NCI-H524 (cell line): ENCODE results near the gene ARGLU1.

ENCODE experiments used
- DNase-seq, 2 experiments: peaks; one replicate each; lab custom pipeline; 2025; lab: John Stamatoyannopoulos, UW

The ARGLU1 gene

DNA sequence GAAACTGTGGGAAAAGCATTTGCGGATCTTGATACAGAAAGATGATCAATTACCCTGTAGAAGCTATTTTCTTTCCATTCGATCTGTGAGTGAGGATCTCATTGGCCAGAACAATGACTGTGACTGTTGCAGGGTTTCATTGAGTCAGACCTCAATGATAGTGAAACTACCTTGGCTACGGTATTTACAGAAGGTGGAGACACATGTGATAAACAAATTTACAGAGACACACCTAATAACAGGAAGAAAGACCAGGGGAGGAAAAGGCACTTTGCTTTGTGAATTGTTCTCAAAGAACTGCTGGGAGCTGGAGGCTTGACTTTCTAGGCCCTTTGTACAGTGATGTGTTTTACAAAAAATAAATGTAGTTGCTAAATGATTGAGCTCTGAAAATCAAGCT is 19.9 kb upstream of the ARGLU1 start:
- DNase-seq, result no peak

DNA sequence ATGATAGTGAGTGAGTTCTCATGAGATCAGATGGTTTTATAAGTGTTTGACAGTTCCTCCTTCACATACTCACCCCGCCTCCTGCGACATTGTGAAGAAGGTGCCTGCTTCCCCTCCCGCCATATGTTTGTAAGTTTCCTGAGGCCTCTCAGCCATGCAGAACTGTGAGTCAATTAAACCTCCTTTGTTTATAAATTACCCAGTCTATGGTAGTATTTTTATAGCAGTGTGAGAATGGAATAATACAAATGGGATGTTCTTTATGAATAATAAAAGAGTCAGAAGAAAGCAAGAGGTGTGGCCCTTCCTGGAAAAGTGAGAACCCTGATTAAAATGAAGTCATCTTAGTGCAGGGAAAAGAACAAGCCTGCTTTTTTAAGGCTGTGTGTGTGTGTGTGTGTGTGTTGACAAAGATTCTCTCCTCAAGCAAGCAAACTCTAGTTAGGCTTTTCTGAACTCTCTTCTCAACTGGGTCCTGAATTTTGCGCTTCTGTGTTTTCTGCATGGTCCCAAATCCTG is 18.8 kb upstream of the ARGLU1 start:
- DNase-seq, result no peak

DNA sequence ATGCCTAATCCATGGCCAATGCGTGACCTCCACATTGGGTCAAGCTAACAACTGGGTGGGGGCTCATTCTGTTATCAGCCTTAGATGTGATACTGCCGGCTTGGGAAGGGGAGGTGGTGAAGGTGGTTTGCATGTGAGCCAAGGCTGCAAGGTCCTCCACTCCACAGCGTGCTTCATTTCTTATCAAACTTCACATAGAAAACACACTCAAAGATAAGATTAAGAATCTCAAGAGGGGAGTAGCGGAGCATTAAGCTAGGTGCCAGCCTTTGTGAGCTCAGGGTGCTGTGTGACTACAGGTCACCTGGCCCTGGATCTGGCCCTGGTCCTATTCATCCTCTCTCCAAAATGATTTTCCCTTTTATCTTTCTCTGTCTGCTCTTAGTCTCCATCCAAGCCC is 13.3 kb upstream of the ARGLU1 start:
- no peak for DNase-seq

DNA sequence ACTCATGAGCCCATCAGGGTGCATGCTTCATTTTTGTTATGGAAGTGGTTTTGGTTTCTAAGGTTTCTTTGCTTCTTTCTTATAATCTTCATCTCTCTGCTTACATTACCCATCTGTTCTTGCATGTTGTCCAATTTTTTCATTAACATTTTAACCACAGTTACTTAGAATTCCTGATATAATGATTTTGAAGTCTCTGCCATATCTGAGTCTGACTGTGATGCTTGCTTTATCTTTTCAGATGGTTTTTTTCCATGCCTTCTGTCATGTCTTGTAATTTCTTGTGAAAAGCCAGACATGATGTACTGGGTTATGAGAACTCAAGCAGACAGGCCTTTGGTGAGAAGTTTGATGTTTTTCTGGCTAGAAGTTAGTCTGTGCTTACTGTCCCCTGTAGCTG is 8.0 kb upstream of the ARGLU1 start:
- DNase-seq, result no peak

DNA sequence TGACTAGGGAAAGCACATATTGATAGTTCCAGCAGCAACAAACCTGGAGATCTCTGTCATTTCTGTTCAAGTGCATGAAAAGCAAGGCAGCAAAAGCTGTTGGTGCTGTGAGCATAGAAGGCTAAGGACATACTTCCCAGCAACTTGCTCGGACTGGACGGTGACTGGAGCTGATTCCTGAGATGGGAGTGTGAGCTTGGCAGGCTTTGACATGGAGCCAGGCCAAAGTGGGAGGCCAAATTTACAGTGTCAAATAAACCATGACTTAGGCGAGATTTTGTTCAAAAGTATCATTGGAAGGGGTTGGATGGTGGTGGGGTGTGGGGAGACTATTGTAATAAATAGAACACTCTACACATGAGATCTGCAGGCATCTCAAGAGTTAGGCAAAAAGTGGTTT is 5.9 kb upstream of the ARGLU1 start:
- no peak for DNase-seq

DNA sequence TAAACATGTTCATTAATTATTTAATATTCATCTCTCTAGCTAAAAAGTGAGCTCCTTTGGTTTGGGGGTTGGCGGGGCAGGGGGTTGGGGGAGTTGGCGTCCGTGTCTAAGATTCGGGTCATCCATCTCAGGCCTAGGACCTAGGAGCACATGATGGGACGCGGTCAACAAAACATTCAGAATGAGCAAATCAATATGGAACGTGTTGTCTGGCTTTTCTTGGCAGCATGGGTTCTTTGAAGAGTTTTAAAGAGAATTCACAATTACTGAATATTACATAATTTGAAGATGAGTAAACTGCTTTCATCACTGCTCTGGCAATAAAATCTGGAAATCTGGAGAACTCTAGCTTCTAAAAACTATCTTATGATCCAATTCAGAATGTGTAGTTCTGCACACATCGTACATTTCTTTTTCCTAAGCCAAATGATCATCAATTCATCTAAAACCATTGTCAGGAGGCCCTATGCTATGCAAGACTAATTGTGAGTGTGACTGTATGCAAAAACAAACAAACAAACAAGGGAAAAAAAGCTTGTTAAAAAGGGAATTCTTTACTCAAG is 5.4 kb upstream of the ARGLU1 start:
- no peak for DNase-seq

DNA sequence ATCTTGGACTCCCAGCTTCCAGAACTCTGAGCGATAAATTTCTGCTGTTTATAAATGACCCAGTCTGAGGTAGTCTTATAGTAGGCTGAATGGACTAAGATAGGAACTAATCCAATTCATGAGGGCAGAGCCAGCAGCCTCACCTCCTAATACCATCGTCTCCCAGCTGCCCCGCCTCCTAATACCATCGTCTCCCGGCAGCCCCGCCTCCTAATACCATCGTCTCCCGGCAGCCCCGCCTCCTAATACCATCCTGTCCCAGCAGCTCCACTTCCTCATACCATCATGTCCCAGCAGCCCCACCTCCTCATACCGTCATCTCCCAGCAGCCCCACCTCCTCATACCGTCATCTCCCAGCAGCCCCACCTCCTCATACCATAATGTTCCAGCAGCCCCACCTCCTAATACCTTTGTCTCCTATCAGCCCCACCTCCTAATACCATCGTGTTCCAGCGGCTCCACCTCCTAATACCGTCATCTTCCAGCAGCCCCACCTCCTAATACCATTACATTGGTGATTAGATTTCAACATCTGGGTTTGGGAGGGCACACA is 2.4 kb upstream of the ARGLU1 start:
- DNase-seq, result no peak

DNA sequence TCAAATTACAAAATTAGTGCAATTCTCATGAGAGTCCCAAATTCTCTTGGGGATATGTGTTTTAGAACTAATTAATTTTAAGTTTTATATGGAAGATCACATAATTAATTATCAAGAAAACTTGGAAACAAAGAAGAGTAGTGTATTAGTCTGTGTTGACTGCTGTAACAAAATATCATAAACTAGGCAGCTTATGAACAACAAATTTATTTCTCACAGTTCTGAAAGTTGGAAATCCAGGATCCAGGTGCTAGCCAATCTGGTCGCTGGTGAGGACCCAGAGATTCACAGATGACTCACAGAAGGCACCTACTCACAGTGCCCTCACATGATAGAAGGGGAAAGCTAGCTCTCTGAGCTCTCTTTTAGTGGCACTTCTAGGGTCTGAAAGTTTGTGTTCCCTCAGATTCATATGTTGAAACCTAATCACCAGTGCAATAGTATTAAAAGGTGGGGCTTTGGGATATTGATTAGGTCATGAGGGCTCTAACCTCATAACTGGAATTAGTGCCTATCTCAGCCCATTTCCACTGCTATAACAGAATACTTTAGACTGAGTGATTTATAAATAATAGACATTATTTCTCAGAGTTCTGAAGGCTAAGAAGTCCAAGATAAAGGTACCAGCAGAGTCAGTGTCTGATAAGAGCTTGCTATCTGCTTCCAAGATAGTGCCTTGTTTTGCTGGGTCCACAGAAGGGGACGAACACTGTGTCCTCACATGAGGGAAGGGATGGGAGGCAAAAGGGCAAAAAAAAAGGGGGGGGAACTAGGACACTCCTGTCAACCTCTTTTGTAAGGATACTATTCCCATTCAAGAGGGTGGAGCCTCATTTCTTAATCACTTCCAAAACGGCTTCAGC is 1.5 kb upstream of the ARGLU1 start:
- no peak for DNase-seq

DNA sequence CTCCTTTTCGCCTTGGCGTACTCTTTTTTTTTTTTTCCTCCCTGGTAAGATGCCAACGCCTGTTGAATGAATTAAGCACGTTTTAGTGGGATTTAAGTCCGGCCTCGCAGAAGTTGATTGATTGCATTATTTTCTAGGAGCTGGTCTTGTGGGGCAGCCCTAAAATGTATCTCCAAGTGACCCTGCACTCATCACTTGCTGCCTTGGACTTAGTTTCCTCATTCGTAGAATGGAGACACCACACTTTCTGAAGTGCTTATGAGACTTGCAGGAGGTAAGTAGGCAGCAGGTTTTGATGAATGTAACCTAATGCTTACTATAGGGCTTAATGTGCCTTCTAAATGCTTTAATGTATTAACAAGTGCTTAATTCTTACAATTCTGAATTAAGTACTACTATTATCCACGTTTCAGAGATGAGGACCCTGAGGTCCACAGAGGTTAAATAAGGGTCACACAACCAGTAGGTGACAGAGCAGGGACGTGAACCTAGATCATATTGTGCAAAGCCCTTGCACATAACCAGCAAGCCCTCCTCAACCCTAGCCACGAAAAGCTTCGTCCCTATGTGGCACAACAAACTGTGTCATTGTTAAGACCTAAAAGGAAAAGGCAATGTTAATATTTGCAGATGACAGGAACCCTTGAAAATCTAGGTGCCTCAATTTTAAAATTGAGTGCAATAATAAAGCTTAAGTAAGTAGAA is 514 bp upstream of the ARGLU1 start:
- peak in 1 of 2 experiments; percentile 27 for DNase-seq

DNA sequence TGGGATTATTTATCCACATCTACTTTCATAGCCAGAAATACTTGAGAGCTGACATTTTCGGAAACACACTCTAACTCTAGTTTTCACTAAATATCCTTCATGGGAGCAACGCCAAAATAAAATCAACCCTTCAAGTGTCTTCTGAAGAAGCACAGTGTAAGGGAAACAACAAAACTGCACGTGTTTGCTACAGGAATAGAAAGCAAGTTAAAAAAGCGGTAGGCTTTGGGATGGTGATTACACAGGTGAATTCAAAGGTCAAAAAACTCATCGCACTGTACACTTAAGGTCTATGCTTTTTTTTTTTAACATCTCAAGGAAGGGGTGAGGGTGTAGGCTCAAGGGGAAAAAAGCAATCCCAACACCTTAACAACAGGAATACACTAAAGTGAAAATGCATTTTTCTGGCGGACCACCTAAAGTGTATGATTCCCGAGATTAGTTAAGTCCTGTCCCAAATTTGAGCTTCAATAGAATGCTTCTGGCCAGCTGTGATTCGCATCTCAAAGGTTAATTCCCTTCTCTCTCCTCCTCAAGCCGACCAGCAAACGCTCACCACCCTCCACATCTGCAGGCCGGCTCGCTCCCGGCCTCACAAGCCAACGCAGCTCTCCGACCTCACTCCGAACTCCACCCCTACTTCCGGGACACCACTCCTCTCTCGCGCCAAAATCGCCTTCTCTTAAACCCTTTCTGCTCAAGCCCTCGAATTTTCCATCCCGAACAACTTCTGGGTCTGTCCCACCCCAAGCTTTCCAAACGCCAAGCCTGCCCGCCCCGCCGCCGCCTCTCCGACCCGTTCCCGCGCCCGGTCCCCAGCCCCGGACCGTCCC is 1.1 kb downstream of the ARGLU1 start:
- DNase-seq, result peak; percentile 13 to 40

DNA sequence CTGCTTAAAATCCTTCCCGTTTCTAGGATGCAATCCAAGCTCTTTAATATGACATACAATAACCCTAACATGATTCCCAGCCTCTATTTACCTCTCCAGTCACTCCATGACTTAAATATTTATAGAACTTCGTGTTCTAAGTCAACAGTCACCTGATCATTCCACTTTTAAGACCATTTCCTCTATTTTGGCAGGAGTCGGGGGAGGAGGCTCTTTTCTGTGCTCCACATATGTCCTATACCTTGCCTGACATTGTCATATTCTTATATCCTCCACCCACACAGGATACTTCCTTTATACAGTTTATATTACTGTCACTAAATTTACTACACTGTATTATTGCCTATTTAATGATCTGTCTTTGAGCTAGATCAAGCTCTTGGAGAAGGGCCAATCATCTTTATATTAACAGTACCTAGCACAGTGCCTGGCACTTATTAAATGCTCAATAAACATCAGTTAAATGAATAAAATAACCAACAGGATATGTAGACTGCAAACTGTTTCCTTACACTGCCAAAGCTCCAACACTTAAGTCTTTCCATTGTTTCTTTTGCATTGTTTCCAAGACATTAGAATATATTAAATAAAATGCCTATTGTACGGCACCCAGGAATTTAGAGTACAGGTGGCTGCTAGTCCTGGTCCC is 2.7 kb downstream of the ARGLU1 start:
- no peak for DNase-seq

DNA sequence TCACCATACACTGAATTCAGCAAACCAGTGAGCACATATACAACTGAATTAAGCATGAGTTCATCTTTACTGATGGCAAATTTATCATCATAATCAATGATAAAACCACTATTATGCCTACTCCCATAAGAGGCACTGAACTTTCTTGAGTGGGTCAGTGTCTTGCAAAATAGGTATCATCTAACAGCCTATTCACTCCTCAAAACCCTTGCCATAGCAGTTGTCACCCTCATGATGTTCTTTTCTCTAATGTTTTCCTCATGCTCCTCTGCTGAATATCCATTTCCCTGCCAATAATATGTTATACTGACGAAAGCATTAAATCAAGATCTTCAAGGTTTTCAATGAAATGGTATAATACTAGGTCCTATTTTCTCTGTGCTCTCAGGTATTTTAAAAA is 5.6 kb downstream of the ARGLU1 start:
- no peak for DNase-seq

DNA sequence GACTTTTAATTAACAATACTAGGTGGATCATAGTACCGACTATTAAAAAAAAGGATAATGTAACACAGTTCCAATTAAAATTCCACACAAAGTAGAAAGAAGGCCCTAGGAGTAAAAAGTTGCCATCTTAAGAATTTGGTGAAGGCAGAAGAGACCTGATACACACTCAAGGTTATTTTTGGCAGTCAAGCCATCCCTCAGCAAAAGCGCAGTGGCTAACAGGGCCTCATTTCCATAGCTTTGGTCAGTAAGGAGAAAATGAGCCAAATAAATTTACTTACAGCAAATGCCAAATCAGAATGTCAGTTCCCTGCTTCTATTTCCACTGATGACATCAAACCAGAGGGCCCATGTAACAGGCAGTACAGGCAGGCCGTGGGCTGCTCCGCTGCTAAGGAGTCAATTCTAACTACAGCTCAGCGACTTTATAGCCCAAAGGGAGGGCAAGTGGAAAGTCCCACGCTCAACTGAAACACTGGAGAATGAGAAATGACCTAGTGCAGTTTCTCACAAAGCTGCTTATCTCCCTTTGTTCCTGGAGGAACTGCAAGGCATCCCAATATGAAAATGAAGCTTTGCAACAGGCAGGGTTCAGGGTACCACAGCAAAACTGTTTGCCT is 6.3 kb downstream of the ARGLU1 start:
- no peak for DNase-seq

DNA sequence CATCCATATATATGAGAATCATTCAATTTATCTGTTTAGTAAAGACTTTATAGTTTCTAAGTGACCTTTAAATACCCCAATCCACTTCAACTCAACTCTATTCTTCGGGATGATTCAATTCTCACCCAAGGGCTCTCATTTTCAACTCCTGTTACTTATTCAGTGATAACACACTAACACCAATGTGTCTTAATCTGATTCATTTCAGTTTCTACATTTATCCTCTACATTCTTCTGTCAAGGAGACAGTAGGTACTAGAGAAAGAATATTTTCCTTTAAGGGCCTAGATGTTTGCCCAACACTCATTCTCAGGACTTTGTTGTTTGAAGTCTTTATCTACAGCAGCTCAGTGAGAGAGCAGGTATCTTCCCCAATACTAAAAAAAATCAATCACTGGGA is 7.1 kb downstream of the ARGLU1 start:
- DNase-seq, result no peak

DNA sequence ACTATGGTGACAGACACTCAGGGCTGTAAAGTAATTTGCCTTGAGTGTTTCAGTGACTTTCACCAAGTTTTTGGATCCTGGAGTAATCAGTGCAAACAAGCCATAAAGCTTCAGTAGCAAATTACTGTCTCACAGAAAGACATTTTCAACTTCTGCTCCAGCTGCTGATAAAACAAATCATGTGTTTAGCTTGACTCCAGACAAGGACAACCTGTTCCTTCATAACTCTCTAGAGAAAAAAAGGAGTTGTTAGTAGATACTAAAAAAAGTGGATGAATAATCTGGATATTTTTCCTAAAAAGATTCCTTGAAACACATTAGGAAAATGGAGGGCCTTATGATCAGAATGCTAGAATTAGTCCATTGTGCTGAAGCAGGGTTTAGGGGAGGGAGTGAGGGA is 9.4 kb downstream of the ARGLU1 start:
- no peak for DNase-seq

DNA sequence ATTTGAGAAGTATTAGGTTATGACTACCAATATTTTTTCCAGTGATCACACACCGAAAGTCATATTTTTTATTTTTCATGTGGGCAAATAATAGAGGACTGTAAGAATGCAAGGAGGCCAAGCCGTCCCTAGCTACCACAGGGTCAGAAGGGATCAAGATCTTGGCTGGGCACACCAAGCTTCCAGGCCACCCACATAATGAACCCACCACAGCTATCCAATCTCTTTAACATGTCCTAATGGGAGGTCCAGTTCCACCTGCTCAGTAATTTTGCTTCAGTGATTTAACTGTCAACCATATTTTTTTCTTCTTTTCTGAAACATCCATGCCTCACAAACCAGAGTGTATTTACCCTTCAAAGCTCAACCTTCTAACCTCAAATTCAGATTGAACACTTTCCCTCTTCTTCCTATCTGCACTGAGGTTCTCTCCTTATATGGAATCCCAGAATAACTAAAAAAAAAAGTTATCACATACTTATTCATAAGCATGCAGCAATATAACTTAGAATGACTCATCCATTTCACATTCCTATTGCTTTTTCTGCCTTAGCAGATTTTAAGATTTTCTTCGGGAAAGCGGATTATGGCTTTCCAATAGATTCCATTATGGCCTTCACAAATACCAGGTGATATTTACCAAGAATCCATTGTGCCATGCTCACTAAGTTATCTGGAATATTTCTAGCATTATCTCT is 12.2 kb downstream of the ARGLU1 start:
- no peak for DNase-seq

DNA sequence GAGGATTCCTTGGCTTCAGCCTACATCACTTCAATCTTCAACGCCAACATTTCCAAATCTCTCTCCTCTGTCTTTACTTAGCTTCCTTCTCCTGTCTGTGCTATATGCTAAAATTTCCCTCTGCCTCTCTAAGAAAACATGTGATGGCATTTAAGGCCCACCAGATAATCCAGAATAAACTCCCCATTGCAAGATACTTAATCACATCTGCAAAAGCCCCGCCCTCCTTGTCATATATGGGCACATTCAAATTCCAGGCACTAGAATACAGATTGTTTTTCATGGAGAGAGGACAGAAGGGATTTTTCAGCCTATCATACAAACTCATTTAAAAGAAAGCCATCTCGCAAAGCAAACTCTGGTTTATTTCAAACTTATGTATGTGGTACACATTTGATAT is 16.2 kb downstream of the ARGLU1 start:
- no peak for DNase-seq

DNA sequence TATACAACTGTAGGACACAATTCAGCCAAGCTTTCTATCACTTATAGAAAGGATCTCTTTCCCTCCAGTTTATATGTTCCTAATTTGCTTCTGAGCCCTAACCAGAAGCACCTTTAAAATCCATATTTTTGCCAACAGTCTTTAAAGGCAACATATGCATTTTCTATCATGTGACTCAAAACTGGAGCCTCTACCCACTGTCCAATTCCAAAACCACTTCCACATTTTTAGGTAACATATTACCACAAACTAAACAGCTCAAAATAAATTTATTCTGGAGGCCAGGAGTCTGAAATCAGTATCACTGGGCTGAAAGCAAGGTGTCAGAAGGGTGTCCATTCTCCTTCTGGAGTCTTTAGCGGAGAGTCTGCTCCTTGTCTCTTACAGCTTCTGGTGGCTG is 16.6 kb downstream of the ARGLU1 start:
- no peak for DNase-seq

DNA sequence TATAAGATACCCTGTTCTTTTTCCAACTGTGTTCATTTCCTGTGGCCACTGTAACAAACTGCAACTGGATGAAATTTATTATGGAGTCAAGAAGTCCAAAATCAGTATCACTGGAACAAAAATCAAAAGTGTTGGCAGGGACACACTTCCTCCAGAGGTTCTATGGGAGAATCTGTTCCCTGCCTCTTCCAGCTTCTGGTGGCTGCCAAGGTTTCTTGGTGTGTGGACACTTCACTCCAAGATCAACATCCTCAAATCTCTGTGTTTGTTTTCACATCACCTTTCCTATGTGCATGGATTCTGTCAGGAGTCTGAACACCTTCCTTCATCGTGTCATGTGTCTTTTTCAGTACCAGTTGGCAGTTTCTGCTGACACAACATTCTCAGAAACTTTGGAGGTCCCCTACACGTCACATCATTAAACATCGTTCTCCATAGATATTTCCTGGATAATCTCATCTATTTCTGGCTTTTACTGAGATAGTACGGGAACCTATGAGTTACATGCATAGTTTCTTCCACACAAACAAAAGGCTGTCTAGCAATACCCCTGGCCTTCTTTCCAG is 17.3 kb downstream of the ARGLU1 start:
- DNase-seq, result no peak
